ENCODE data around the gene AFG1L.
A peak's percentile ranks its signal among the peaks of the same experiment; 100 is the strongest.
"Not testable (repeated sequence)": the region's sequence is repeated elsewhere in the genome, so short reads cannot be mapped to it uniquely, and the experiment has no call there.

The AFG1L gene

GRCh38 chr6:108355890-108356289, 61.0 kb downstream of the AFG1L start:
- DNase-seq (ENCODE audit: low spot score in 2 of 2) (no peak), ATAC-seq (no peak)
- no peaks in the 10 kb centered on the region for H3K36me3 Mint-ChIP-seq

DNA sequence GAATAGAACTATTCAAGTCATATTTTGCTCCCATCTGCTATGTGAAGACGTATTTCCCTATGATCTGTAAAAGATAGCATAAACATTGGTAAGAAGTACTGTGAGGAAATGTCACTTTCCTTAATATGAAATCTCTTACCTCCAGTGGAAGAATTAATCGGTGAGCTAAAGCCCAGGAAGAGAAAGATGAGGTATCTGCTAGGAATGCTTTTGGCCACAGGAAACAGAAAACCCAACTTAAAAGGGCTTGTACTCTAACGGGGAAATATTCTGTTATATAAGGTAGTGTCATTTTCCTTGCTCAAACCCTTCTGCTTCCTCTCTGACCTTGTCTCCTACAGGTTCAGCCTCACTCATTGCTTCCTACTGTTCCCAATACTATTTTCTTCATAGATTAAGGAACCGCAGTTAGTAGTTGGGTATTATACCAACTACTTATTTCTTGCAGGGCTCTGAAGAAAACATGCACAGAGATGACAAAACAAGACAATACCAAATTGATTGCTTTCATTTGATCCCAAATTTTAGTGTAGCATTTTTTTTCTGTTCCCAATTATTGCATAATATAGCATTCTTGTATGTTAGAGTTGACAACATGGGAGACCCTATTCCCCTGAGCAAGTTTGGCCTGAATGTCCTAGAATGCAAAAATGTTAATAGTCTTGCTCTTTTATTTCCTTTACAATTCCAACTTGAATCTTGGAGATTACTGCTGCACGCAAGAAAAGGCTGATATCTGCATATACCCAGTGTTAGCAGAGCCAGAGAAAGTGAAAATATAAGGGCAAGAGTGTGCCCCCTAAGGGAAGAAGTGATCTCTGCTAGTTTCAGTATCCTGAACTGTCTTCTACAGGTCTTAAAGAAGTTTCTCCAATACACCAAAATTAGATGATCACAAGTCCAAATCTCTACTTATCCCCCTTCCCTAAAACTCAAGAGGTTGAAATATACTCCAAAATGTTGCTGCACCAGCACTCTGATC, 65.3 kb downstream of the AFG1L start:
- DNase-seq (ENCODE audit: low spot score in 2 of 2), result no peak
- no peaks in the 10 kb centered on the region for H3K9me3 Mint-ChIP-seq
- no peaks in the 10 kb centered on the region for H3K4me1 Mint-ChIP-seq
- no peak overlapping the region for H3K27ac Mint-ChIP-seq
- ATAC-seq, result no peak
- no peaks in the 10 kb centered on the region for H3K36me3 Mint-ChIP-seq
- no peak overlapping the region for H3K4me3 Mint-ChIP-seq

More at GRCh38 chr6:108355890-108356289, 61.0 kb downstream of the AFG1L start:
- Mint-ChIP-seq H3K4me3 (no peak overlapping the region), H3K9me3 (no peaks in the 10 kb centered on the region), H3K4me1 (no peaks in the 10 kb centered on the region), H3K27ac (no peak overlapping the region)

- H3K4me3 Mint-ChIP-seq, result no peak overlapping the region
- ATAC-seq (no peak), DNase-seq (ENCODE audit: low spot score in 2 of 2) (no peak)
- no peaks in the 10 kb centered on the region for H3K36me3 Mint-ChIP-seq
- no peaks in the 10 kb centered on the region for H3K9me3 Mint-ChIP-seq
- H3K4me1 Mint-ChIP-seq, result no peaks in the 10 kb centered on the region
- H3K27ac Mint-ChIP-seq, result no peak overlapping the region
Measured at GRCh38 chr6:108360919-108361311, 66.1 kb downstream of the AFG1L start.

DNA sequence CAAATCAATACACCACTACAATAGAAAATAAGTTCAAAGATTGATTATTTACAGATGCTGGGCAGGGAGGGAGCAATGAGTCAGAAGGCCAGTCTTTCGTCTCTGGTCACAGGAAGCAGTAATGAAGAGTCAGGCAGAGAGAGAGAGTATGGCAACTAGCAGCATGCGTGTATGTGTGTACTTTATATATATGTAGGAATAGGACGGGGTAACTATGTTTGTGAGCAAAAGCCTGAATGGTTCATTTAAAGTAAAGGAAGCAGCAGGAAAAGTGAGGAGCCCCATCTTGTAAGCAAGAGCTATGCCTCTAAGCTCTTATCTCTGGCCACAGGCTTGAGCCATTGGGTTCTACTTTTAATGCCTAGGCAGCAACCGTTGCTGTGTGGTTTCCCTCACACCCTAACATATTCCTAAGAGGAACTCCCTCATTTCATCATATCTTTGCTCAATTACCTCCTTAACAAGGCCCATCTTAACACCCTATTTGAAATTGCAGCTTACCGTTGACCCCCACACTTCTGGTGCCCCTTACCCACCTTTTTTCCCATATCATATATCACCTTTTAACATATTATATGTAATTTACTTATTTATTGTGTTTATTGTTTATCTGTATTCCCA, 66.6 kb downstream of the AFG1L start:
- Mint-ChIP-seq H3K36me3 (no peaks in the 10 kb centered on the region), H3K4me3 (no peak overlapping the region), H3K9me3 (no peaks in the 10 kb centered on the region), H3K27ac (no peak overlapping the region), H3K4me1 (no peaks in the 10 kb centered on the region)
- ATAC-seq, result no peak
- no peak for DNase-seq (ENCODE audit: low spot score in 2 of 2)

DNA sequence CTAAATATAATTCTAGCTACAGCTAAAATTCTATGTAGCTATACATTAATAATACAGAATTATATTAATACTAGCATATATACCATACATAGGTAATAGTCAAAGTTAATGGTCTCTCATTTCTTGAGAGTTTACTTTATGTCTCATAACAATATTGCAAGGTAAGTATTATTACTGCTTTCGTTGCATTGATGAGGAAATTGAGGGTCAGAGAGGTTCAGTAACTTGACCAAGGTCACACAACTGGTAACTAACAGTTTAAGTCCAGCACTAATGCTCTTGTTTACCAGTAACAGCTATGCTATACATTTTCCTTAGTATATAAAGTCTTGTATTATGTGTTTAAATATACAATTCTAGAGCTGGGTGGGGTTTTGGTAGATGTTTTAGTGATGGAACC, 67.6 kb downstream of the AFG1L start:
- Mint-ChIP-seq H3K9me3 (no peaks in the 10 kb centered on the region), H3K4me3 (no peak overlapping the region), H3K4me1 (no peaks in the 10 kb centered on the region), H3K27ac (no peak overlapping the region), H3K36me3 (no peaks in the 10 kb centered on the region)
- ATAC-seq (no peak), DNase-seq (ENCODE audit: low spot score in 2 of 2) (no peak)

DNA sequence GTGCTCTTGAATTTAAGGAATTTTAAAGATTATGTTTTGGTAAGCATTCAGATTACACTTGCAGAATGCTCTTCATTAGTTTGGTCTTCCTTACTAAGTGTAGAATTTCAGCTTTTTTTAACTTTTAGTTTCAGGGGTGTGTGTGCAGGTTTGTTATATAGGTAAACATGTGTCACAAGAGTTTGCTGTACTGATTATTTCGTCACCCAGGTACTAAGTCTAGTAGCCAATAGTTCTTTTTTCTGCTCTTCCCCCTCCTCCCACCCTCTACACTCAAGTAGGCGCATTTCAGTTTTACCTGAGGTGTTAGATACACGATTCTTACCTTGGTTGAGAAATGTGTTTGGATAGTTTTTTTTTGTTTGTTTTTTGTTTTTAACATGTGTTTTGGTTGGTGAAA, 68.3 kb downstream of the AFG1L start:
- no peak for ATAC-seq
- H3K4me3 Mint-ChIP-seq, result no peak overlapping the region
- no peaks in the 10 kb centered on the region for H3K9me3 Mint-ChIP-seq
- no peaks in the 10 kb centered on the region for H3K4me1 Mint-ChIP-seq
- DNase-seq (ENCODE audit: low spot score in 2 of 2), result no peak
- H3K27ac Mint-ChIP-seq, result no peak overlapping the region
- no peaks in the 10 kb centered on the region for H3K36me3 Mint-ChIP-seq

GRCh38 chr6:108363889-108364313, 69.0 kb downstream of the AFG1L start:
- H3K36me3 Mint-ChIP-seq, result no peaks in the 10 kb centered on the region
- DNase-seq (ENCODE audit: low spot score in 2 of 2), result no peak
- no peaks in the 10 kb centered on the region for H3K4me1 Mint-ChIP-seq
- ATAC-seq, result peak; percentile 43
- no peaks in the 10 kb centered on the region for H3K9me3 Mint-ChIP-seq
- no peak overlapping the region for H3K4me3 Mint-ChIP-seq
- no peak overlapping the region for H3K27ac Mint-ChIP-seq

DNA sequence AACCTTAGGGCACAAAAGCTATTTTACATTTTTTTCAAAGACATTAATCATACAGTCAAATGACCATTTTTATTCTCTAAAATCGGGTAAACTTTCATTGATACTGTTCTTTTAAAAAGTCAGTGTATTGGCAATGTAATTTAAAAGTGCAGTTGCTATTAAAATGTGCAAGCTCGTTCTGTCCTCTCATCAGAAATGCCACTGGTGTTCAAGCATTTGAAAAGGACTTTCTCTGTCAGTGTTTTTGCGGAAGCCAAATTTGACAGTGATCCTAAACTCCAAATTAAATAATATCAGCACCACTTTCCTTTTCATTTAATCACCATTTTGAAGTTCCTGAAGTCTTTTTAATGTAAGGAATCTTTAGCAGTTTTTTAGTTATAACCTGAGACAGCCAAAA, 69.6 kb downstream of the AFG1L start:
- no peak for DNase-seq (ENCODE audit: low spot score in 2 of 2)
- no peaks in the 10 kb centered on the region for H3K4me1 Mint-ChIP-seq
- H3K4me3 Mint-ChIP-seq, result no peak overlapping the region
- H3K36me3 Mint-ChIP-seq, result no peaks in the 10 kb centered on the region
- no peaks in the 10 kb centered on the region for H3K9me3 Mint-ChIP-seq
- no peak overlapping the region for H3K27ac Mint-ChIP-seq
- no peak for ATAC-seq

- no peak for ATAC-seq
- no peak for DNase-seq (ENCODE audit: low spot score in 2 of 2)
- H3K4me3 Mint-ChIP-seq, result no peak overlapping the region
- H3K4me1 Mint-ChIP-seq, result no peaks in the 10 kb centered on the region
- no peaks in the 10 kb centered on the region for H3K9me3 Mint-ChIP-seq
- H3K36me3 Mint-ChIP-seq, result no peaks in the 10 kb centered on the region
- no peak overlapping the region for H3K27ac Mint-ChIP-seq
Measured at GRCh38 chr6:108365478-108365877, 70.6 kb downstream of the AFG1L start.

- Mint-ChIP-seq H3K36me3 (no peaks in the 10 kb centered on the region), H3K4me3 (no peak overlapping the region), H3K27ac (no peak overlapping the region), H3K4me1 (no peaks in the 10 kb centered on the region), H3K9me3 (no peaks in the 10 kb centered on the region)
- ATAC-seq (no peak), DNase-seq (ENCODE audit: low spot score in 2 of 2) (no peak)
Measured at GRCh38 chr6:108366236-108366635, 71.4 kb downstream of the AFG1L start.

DNA sequence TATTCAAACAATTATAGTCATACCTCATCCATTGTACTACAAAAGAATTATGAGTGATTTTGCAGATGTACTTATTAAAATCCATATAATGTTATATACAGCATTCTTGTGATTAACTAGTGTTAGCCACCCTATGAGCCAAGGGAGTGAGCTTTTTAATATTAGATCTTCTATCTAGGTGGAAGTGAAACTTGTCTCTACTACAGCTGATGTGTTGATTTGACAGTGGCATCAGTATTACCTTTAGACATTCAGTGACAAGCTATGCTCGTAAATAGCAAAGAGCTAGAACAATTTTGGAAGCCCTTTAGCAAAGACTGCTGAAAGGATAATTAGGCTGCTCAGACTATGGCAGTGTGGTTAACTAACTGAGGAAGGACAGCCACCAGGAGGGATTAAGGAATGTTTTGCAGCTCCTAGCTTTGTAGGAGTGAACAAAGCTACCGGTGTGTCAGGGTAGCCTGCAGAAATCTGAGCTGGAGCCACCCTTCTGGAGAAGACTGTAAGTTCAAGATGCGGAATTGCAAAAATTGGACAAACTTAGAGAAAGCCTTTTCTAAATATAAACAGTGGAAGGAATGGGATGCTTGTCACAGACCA, 73.7 kb downstream of the AFG1L start:
- no peak for ATAC-seq
- H3K4me1 Mint-ChIP-seq, result no peaks in the 10 kb centered on the region
- no peaks in the 10 kb centered on the region for H3K36me3 Mint-ChIP-seq
- H3K27ac Mint-ChIP-seq, result no peak overlapping the region
- H3K9me3 Mint-ChIP-seq, result no peaks in the 10 kb centered on the region
- H3K4me3 Mint-ChIP-seq, result no peak overlapping the region
- no peak for DNase-seq (ENCODE audit: low spot score in 2 of 2)

- Mint-ChIP-seq H3K4me3 (no peak overlapping the region), H3K27ac (no peak overlapping the region), H3K9me3 (no peaks in the 10 kb centered on the region), H3K4me1 (no peaks in the 10 kb centered on the region), H3K36me3 (no peaks in the 10 kb centered on the region)
- no peak for ATAC-seq
- DNase-seq (ENCODE audit: low spot score in 2 of 2), result no peak
Measured at GRCh38 chr6:108380876-108381275, 86.0 kb downstream of the AFG1L start.

DNA sequence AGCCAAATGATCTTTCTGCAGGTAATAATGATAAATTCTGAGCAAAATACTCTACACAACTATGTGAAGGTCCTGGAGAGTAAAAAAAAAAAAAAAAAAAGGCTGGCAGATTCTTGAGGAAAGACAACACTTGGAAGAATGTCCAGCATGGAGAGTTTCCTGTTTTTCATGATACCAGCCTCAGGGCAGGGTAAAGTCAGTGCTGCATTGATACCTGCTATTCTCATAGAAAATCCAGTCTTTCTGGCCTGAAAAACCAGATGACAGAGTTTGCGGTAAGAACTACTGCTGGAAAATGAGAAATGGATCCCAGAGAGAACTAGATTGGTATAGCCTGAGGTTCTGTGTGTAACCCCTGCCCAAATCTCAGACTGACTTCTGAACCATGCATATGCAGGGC, 89.1 kb downstream of the AFG1L start:
- Mint-ChIP-seq H3K36me3 (no peaks in the 10 kb centered on the region), H3K9me3 (no peaks in the 10 kb centered on the region), H3K4me1 (no peaks in the 10 kb centered on the region), H3K4me3 (no peak overlapping the region), H3K27ac (no peak overlapping the region)
- ATAC-seq (no peak), DNase-seq (ENCODE audit: low spot score in 2 of 2) (no peak)

DNA sequence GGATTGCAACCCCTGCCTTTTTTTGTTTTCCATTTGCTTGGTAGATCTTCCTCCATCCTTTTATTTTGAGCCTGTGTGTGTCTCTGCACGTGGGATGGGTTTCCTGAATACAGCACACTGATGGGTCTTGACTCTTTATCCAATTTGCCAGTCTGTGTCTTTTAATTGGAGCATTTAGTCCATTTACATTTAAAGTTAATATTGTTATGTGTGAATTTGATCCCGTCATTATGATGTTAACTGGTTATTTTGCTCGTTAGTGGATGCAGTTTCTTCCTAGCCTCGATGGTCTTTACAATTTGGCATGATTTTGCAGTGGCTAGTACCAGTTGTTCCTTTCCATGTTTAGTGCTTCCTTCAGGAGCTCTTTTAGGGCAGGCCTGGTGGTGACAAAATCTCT, 94.3 kb downstream of the AFG1L start:
- ATAC-seq; DNase-seq (ENCODE audit: low spot score in 2 of 2); H3K27ac Mint-ChIP-seq; H3K4me1 Mint-ChIP-seq; H3K4me3 Mint-ChIP-seq; H3K36me3 Mint-ChIP-seq; H3K9me3 Mint-ChIP-seq: not testable (repeated sequence)

DNA sequence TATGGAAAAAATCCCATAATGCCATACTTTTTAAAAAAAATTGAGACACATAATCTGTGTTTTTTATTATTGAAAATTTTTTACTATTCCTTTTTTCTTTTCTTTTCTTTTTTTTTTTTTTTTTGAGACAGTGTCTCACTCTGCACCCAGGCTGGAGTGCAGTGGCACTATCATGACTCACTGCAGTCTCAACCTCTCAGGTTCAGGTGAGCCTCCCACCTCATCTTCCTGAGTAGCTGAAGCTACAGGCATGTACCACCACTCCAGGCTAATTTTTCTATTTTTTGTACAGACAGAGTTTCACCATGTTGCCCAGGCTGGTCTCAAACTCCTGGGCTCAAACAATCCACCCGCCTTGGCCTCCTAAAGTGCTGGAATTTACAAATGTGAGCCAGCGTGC, 100.4 kb downstream of the AFG1L start:
- Mint-ChIP-seq H3K9me3 (no peaks in the 10 kb centered on the region), H3K4me1 (no peaks in the 10 kb centered on the region), H3K4me3 (no peak overlapping the region), H3K36me3 (no peaks in the 10 kb centered on the region), H3K27ac (no peak overlapping the region)
- ATAC-seq (no peak), DNase-seq (ENCODE audit: low spot score in 2 of 2) (no peak)

DNA sequence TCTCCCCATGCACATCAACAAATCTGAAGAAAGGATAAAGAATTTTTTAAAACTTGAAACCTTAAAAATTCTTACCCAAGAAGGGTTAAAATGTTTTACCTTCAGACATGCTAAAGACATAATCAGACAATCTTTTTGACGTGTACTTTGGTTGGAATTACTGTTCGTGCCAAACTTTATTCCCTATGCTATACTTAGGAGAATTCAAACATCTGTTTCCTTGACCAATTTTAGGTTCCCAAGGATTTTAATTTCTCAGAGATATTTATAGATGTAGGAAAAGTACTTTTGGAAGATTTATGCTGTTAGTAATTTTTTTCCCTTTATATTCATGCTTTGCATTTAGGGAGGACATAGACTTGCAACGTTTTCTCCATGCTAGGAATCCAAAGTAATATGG, 108.4 kb downstream of the AFG1L start:
- ATAC-seq, result no peak
- no peaks in the 10 kb centered on the region for H3K36me3 Mint-ChIP-seq
- DNase-seq (ENCODE audit: low spot score in 2 of 2), result no peak
- H3K4me1 Mint-ChIP-seq, result no peaks in the 10 kb centered on the region
- H3K9me3 Mint-ChIP-seq, result no peaks in the 10 kb centered on the region
- no peak overlapping the region for H3K4me3 Mint-ChIP-seq
- H3K27ac Mint-ChIP-seq, result no peak overlapping the region
